Measurements from ENCODE around the gene BBS9.

The BBS9 gene

GRCh38 chr7:33554576-33554975, 425.2 kb downstream of the BBS9 start:
- H3K4me3 ChIP-seq (ENCODE audit: low read length): no peak overlapping the region
- TF ChIP-seq, protein P1, sequence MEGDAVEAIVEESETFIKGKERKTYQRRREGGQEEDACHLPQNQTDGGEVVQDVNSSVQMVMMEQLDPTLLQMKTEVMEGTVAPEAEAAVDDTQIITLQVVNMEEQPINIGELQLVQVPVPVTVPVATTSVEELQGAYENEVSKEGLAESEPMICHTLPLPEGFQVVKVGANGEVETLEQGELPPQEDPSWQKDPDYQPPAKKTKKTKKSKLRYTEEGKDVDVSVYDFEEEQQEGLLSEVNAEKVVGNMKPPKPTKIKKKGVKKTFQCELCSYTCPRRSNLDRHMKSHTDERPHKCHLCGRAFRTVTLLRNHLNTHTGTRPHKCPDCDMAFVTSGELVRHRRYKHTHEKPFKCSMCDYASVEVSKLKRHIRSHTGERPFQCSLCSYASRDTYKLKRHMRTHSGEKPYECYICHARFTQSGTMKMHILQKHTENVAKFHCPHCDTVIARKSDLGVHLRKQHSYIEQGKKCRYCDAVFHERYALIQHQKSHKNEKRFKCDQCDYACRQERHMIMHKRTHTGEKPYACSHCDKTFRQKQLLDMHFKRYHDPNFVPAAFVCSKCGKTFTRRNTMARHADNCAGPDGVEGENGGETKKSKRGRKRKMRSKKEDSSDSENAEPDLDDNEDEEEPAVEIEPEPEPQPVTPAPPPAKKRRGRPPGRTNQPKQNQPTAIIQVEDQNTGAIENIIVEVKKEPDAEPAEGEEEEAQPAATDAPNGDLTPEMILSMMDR (IDR thresholded peaks at IDR 0.05; ENCODE audit: insufficient read depth, low read depth, low read length, missing control alignments): no peak

GRCh38 chr7:33556472-33556871, 427.1 kb downstream of the BBS9 start:
- DNase-seq (ENCODE audit: low read depth): no peak
- TF ChIP-seq, protein P1 (IDR thresholded peaks at IDR 0.05; ENCODE audit: insufficient read depth, low read depth, low read length, missing control alignments): no peak
- no peak overlapping the region for H3K4me3 ChIP-seq (ENCODE audit: low read length)

More at GRCh38 chr7:33554576-33554975, 425.2 kb downstream of the BBS9 start:
- no peak for DNase-seq (ENCODE audit: low read depth)

- TF ChIP-seq, protein P1 (IDR thresholded peaks at IDR 0.05; ENCODE audit: insufficient read depth, low read depth, low read length, missing control alignments): no peak
- DNase-seq (ENCODE audit: low read depth): no peak
- no peak overlapping the region for H3K4me3 ChIP-seq (ENCODE audit: low read length)
Observed at GRCh38 chr7:33558549-33559323, 429.4 kb downstream of the BBS9 start.

DNA sequence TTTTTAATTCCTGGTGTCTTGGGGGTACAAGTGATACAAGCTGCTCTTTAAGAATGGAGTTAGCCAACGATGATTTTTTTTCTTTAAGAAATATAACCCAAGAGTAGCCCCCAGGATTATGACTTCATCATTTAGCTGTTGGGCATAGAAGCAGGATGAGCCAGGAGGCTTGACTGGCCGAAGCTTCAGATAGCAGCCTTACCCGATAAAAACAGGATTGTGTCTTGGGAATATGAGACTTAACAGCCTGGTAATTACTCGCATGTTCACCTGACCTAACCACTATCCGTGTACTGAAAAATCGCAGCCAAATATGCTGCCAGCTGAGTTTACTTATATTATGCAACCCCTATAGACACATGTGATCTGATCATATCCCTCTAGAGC, 430.0 kb downstream of the BBS9 start:
- no peak for DNase-seq (ENCODE audit: low read depth)
- H3K4me3 ChIP-seq (ENCODE audit: low read length): no peak overlapping the region
- TF ChIP-seq, protein P1 (IDR thresholded peaks at IDR 0.05; ENCODE audit: insufficient read depth, low read depth, low read length, missing control alignments): no peak

GRCh38 chr7:33562996-33563395, 433.6 kb downstream of the BBS9 start:
- DNase-seq (ENCODE audit: low read depth): no peak
- TF ChIP-seq, protein P1 (IDR thresholded peaks at IDR 0.05; ENCODE audit: insufficient read depth, low read depth, low read length, missing control alignments): no peak
- no peak overlapping the region for H3K4me3 ChIP-seq (ENCODE audit: low read length)

GRCh38 chr7:33563651-33564050, 434.3 kb downstream of the BBS9 start:
- TF ChIP-seq, protein P1 (IDR thresholded peaks at IDR 0.05; ENCODE audit: insufficient read depth, low read depth, low read length, missing control alignments): no peak
- no peak overlapping the region for H3K4me3 ChIP-seq (ENCODE audit: low read length)
- DNase-seq (ENCODE audit: low read depth): no peak

DNA sequence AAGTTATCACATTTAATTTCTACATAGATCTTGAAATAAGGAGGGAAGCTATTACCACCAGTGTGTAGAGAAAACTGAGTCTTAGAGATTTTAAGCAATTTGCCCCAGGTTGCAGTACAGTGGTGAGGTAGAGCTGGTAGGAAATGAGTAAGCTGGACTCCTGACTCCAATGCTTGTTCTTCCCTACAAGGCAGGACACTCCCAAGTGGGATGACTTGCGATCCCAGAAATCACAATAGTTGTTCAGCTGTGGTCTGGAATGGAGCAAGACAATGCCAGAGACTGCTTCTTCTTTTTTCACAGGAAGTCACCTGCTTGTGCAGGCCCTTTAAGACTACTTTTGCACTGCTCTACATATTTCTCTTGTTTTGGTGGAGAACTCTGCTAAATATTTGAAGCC, 448.8 kb downstream of the BBS9 start:
- TF ChIP-seq, protein P1 (IDR thresholded peaks at IDR 0.05; ENCODE audit: insufficient read depth, low read depth, low read length, missing control alignments): no peak
- H3K4me3 ChIP-seq (ENCODE audit: low read length): no peak overlapping the region
- peak; percentile 82 for DNase-seq (ENCODE audit: low read depth)
